B cell (primary cell): ENCODE data around the gene MAN1A1. TPM values are rescaled to one million over a fixed set of nuclear protein-coding genes. Genes with fewer than 3 reads are reported as not detected.

Experiments used
- ATAC-seq: fragments of 200-7000 bp; cut with Tn5 transposase; one replicate; pipeline ENCODE4 v1.10.0; 2021; ENCODE audit warnings: low read depth, mild to moderate bottlenecking, moderate number of reproducible peaks, moderate library complexity
- CTCF ChIA-PET: fragments of 350-600 bp; sonication (Branson Sonifier 250); formaldehyde crosslinking; loops from one replicate; lab custom pipeline; 2021; ENCODE audit warnings: antibody characterized with exemption, inconsistent platforms; lab: Charles Lee
- POLR2A ChIA-PET: fragments of 350-600 bp; sonication (Branson Sonifier 250); formaldehyde crosslinking; loops from one replicate; lab custom pipeline; 2021; ENCODE audit warnings: antibody characterized with exemption; lab: Charles Lee
- DNase-seq: peaks from one replicate; pipeline ENCODE4 v3.0.0; 2013
- H2AFZ ChIP-seq: 2 replicates; pipeline ENCODE4 v1.6.1; 2012; ENCODE audit warnings: mild to moderate bottlenecking, low read depth, low read length; ENCODE audit not compliant: insufficient read depth, poor library complexity, severe bottlenecking
- H3K27ac ChIP-seq, 2 donors: 1 replicate in 1 of 2; 2 replicates in 1 of 2; pipeline ENCODE4 v1.5.1; 2012 to 2013; ENCODE audit warnings: low read length in 2 of 2, mild to moderate bottlenecking in 2 of 2, moderate library complexity in 1 of 2
- H3K27me3 ChIP-seq, 4 experiments: fragments of 200-600 bp in 1 of 4; sonication (generic) in 1 of 4; replicated peaks in 1 of 4; 1 replicate in 2 of 4; 2 replicates in 2 of 4; pipeline versions ENCODE4 v1.6.1 to v1.7.0; 2013 to 2016; ENCODE audit warnings: low read length in 3 of 4, mild to moderate bottlenecking in 2 of 4, mixed read lengths in 1 of 4, moderate library complexity in 1 of 4; ENCODE audit not compliant: insufficient read depth in 4 of 4, control insufficient read depth in 3 of 4; ENCODE audit errors: control extremely low read depth in 1 of 4
- H3K36me3 ChIP-seq, 2 experiments: replicated peaks in 1 of 2; 1 replicate in 1 of 2; 2 replicates in 1 of 2; pipeline versions ENCODE4 v1.6.1 to v1.7.1; 2013; ENCODE audit warnings: low read length in 1 of 2; ENCODE audit not compliant: insufficient read depth in 2 of 2, control insufficient read depth in 1 of 2; ENCODE audit errors: control extremely low read depth in 1 of 2, extremely low read depth in 1 of 2
- H3K4me1 ChIP-seq, 2 donors: fragments of 200-600 bp in 1 of 2; sonication (generic) in 1 of 2; 1 replicate in 1 of 2; 2 replicates in 1 of 2; pipeline versions ENCODE4 v1.5.1 to v1.6.1; 2013 to 2017; ENCODE audit warnings: low read length in 2 of 2; ENCODE audit not compliant: control insufficient read depth in 2 of 2, insufficient read depth in 2 of 2
- H3K4me2 ChIP-seq: replicated peaks from 2 replicates; pipeline ENCODE3; 2012; ENCODE audit warnings: mild to moderate bottlenecking, low read depth, low read length; ENCODE audit not compliant: poor library complexity, severe bottlenecking
- H3K4me3 ChIP-seq, 5 experiments: fragments of 200-600 bp in 1 of 5; sonication (generic) in 1 of 5; 1 replicate in 3 of 5; 2 replicates in 2 of 5; pipeline versions ENCODE4 v1.5.1 to v1.7.0; 2011 to 2016; ENCODE audit warnings: low read length in 4 of 5, mild to moderate bottlenecking in 4 of 5, low read depth in 2 of 5, control low read depth in 1 of 5, moderate library complexity in 1 of 5; ENCODE audit not compliant: insufficient read depth in 1 of 5; ENCODE audit errors: control extremely low read depth in 1 of 5, extremely low read depth in 1 of 5
- H3K79me2 ChIP-seq: fragments of 200-600 bp; sonication (generic); one replicate; pipeline ENCODE4 v1.6.0; 2016; ENCODE audit warnings: low read length; ENCODE audit not compliant: control insufficient read depth, insufficient read depth
- H3K9ac ChIP-seq: fragments of 200-600 bp; sonication (generic); 2 replicates; pipeline ENCODE4 v1.6.1; 2017; ENCODE audit warnings: mild to moderate bottlenecking, low read length, moderate library complexity
- H3K9me3 ChIP-seq, 3 donors: one replicate each; pipeline versions ENCODE4 v1.6.1 to v1.7.1; 2013; ENCODE audit warnings: low read length in 2 of 3; ENCODE audit not compliant: control insufficient read depth in 2 of 3, insufficient read depth in 1 of 3; ENCODE audit errors: control extremely low read depth in 1 of 3
- H4K20me1 ChIP-seq: 2 replicates; pipeline ENCODE4 v1.6.0; 2012; ENCODE audit warnings: mild to moderate bottlenecking, low read length; ENCODE audit not compliant: insufficient read depth, control insufficient read depth, poor library complexity, severe bottlenecking
- H3K27ac Mint-ChIP-seq: one replicate; pipeline ENCODE4 v1.8.0; 2021; ENCODE audit warnings: mixed read lengths
- H3K27me3 Mint-ChIP-seq: one replicate; pipeline ENCODE4 v1.8.0; 2021; ENCODE audit warnings: mixed read lengths
- H3K4me1 Mint-ChIP-seq: one replicate; pipeline ENCODE4 v1.8.0; 2021; ENCODE audit warnings: mixed read lengths
- H3K4me3 Mint-ChIP-seq: one replicate; pipeline ENCODE4 v1.8.0; 2021; ENCODE audit warnings: mixed read lengths
- H3K9me3 Mint-ChIP-seq: one replicate; pipeline ENCODE4 v1.8.0; 2022; ENCODE audit warnings: mixed read lengths; ENCODE audit not compliant: insufficient read depth
- CTCF ChIP-seq: fragments of 200-600 bp; IDR thresholded peaks from one replicate; pipeline ENCODE4 v1.8.0; 2022; ENCODE audit warnings: antibody characterized with exemption, mild to moderate bottlenecking
- EZH2 ChIP-seq: IDR thresholded peaks from 2 replicates; pipeline ENCODE4 v1.6.1; 2012; ENCODE audit warnings: borderline replicate concordance, low read depth, mild to moderate bottlenecking, moderate library complexity, low read length; ENCODE audit not compliant: insufficient read depth, poor library complexity, severe bottlenecking
- WGBS: methylation state at CpG from one replicate; pipeline ENCODE4 v1.1.5; 2013; ENCODE audit warnings: missing lambda C conversion rate; ENCODE audit not compliant: insufficient coverage; 5-methylcytosine and 5-hydroxymethylcytosine counted together
- intact Hi-C: fragments of 100-400 bp; cut with micrococcal nuclease; formaldehyde crosslinking; loops from one replicate; pipeline ENCODE4 v1.10.0; 2022
- polyA plus RNA-seq: library from polyadenylated mRNA; depleted of rRNA; stranded (reverse); fragments of >200 nt; gene quantifications from 2 replicates; pipeline ENCODE4 v1.2.3, GENCODE V29; 2012
- total RNA-seq, 2 donors: library from RNA; stranded (reverse); fragments of 120-200 nt in 1 of 2; gene quantifications; 1 replicate in 1 of 2; 2 replicates in 1 of 2; pipeline versions ENCODE4 v1.2.3 to v1.2.4, GENCODE V29; 2013 to 2022

The MAN1A1 gene
- total and polyA plus RNA-seq, 2 donors (not counting 1 experiment from before 2014, with no cell fraction given) = 5.1 to 31.7 TPM

- peak overlapping the region; percentile 51 for H3K9ac ChIP-seq
- no peaks in the 10 kb centered on the region for H3K27me3 ChIP-seq
- DNase-seq (peak; percentile 59), ATAC-seq (peak; percentile 65)
- H2AFZ ChIP-seq = peak overlapping the region; percentile 71
- peaks cover 44% of the 10 kb centered on the region for H3K4me1 Mint-ChIP-seq
- H3K27ac ChIP-seq = peak overlapping the region; percentile 72 to 74
- peaks cover 39% of the 10 kb centered on the region for H3K79me2 ChIP-seq
- no peaks in the 10 kb centered on the region for H3K9me3 ChIP-seq
- peak overlapping the region in 2 of 5 experiments; percentile 4 to 5 for H3K4me3 ChIP-seq
- peaks cover 26 to 28% of the 10 kb centered on the region in 2 donors for H3K4me1 ChIP-seq
- H3K27me3 Mint-ChIP-seq = no peaks in the 10 kb centered on the region
- intact Hi-C loops = no loop called here
- H3K36me3 ChIP-seq = no peaks in the 10 kb centered on the region
- ChIA-PET POLR2A (interaction anchor here (0.6 to 1.2 kb wide), 2 partner anchors 33 to 913 kb away, joined by 3 read pairs; no protein-coding TSS in a partner anchor), CTCF (interaction anchor here (0.7 to 1.4 kb wide), 4 partner anchors 20 to 1926 kb away, joined by 3 to 6 read pairs (median 4); no protein-coding TSS in a partner anchor)
- H4K20me1 ChIP-seq = no peaks in the 10 kb centered on the region
- H3K9me3 Mint-ChIP-seq = no peaks in the 10 kb centered on the region
- peak overlapping the region; percentile 49 for H3K4me2 ChIP-seq
- WGBS = 65% methylated on average over 7 of the region's 10 CpGs
- TF ChIP-seq CTCF (no peak), EZH2 (no peak)
- H3K27ac Mint-ChIP-seq = peak overlapping the region; percentile 84
- H3K4me3 Mint-ChIP-seq = peak overlapping the region; percentile 76
Observed at GRCh38 chr6:119313937-119314884, 35.4 kb downstream of the MAN1A1 start.

- POLR2A ChIA-PET = no interaction called here
- Mint-ChIP-seq H3K4me3 (peak overlapping the region; percentile 26), H3K27ac (no peak overlapping the region), H3K4me1 (peaks cover 44% of the 10 kb centered on the region), H3K9me3 (no peaks in the 10 kb centered on the region), H3K27me3 (no peaks in the 10 kb centered on the region)
- TF ChIP-seq EZH2 = no peak
- Histone ChIP-seq H3K4me3 (no peak overlapping the region), H3K9ac (no peak overlapping the region), H3K27ac (no peak overlapping the region), H3K36me3 (peaks cover 0 to 1% of the 10 kb centered on the region in 2 experiments), H3K79me2 (peaks cover 37% of the 10 kb centered on the region), H2AFZ (no peak overlapping the region), H4K20me1 (no peaks in the 10 kb centered on the region), H3K4me2 (peak overlapping the region; percentile 10), H3K27me3 (no peaks in the 10 kb centered on the region), H3K4me1 (peaks cover 26 to 28% of the 10 kb centered on the region in 2 donors), H3K9me3 (no peaks in the 10 kb centered on the region)
- ATAC-seq (no peak), DNase-seq (no peak)
- CTCF ChIA-PET = interaction anchor here (1.1 kb wide), 1 partner anchor 21 kb away, joined by 3 read pairs; no protein-coding TSS in a partner anchor
- WGBS = 79% methylated on average over 2 of the region's 4 CpGs
- intact Hi-C loops = no loop called here
Observed at GRCh38 chr6:119312875-119313338, 36.7 kb downstream of the MAN1A1 start.
